GM06990 (cell line): ENCODE data around the gene NELFCD.
"Not testable (repeated sequence)": the region's sequence is repeated elsewhere in the genome, so short reads cannot be mapped to it uniquely, and the experiment has no call there.

Experiments used
- DNase-seq: peaks from one replicate; pipeline ENCODE4 v3.0.0-alpha.2; 2011; ENCODE audit not compliant: insufficient read length; ENCODE audit errors: extremely low read depth
- H3K27me3 ChIP-seq: replicated peaks from 2 replicates; pipeline ENCODE4 v1.6.0; 2011; ENCODE audit warnings: low read length; ENCODE audit not compliant: control insufficient read depth, insufficient read depth
- H3K36me3 ChIP-seq: 2 replicates; pipeline ENCODE4 v1.5.1; 2011; ENCODE audit warnings: low read length; ENCODE audit not compliant: control insufficient read depth, insufficient read depth
- H3K4me3 ChIP-seq: replicated peaks from 2 replicates; pipeline ENCODE4 v1.5.1; 2011; ENCODE audit warnings: low read depth, mild to moderate bottlenecking, control low read depth, low read length
- CTCF ChIP-seq: IDR thresholded peaks from 2 replicates; pipeline ENCODE4 v1.5.1; 2011; ENCODE audit warnings: low read length, control low read depth, mild to moderate bottlenecking, inconsistent platforms; ENCODE audit not compliant: insufficient read depth, poor library complexity, severe bottlenecking

NELFCD gene

GRCh38 chr20:58942549-58942948, 38.5 kb upstream of the NELFCD start:
- no peak for DNase-seq
- Histone ChIP-seq H3K4me3 (no peak overlapping the region), H3K27me3 (no peaks in the 10 kb centered on the region), H3K36me3 (no peaks in the 10 kb centered on the region)
- TF ChIP-seq CTCF = no peak

- TF ChIP-seq CTCF = no peak
- Histone ChIP-seq H3K36me3 (no peaks in the 10 kb centered on the region), H3K27me3 (no peaks in the 10 kb centered on the region), H3K4me3 (no peak overlapping the region)
- no peak for DNase-seq
These were observed 36.4 kb upstream of the NELFCD start for GRCh38 chr20:58944610-58945009.

GRCh38 chr20:58945965-58946631, 35.0 kb upstream of the NELFCD start:
- Histone ChIP-seq H3K27me3 (no peaks in the 10 kb centered on the region), H3K36me3 (no peaks in the 10 kb centered on the region), H3K4me3 (no peak overlapping the region)
- DNase-seq = no peak
- no peak for TF ChIP-seq CTCF

GRCh38 chr20:58947797-58948388, 33.2 kb upstream of the NELFCD start:
- H3K27me3 ChIP-seq, H3K36me3 ChIP-seq, DNase-seq, H3K4me3 ChIP-seq: not testable (repeated sequence)

- Histone ChIP-seq H3K4me3 (no peak overlapping the region), H3K36me3 (no peaks in the 10 kb centered on the region), H3K27me3 (no peaks in the 10 kb centered on the region)
- no peak for TF ChIP-seq CTCF
- no peak for DNase-seq
These were observed 30.5 kb upstream of the NELFCD start for GRCh38 chr20:58950603-58951002.

GRCh38 chr20:58953050-58953449, 28.0 kb upstream of the NELFCD start:
- Histone ChIP-seq H3K36me3 (no peaks in the 10 kb centered on the region), H3K27me3 (no peaks in the 10 kb centered on the region), H3K4me3 (no peak overlapping the region)
- no peak for DNase-seq
- TF ChIP-seq CTCF = no peak
